Right ventricle myocardium inferior (tissue), 1 donor: Measurements from ENCODE around the gene AGPS. TPM values are rescaled to one million over a fixed set of nuclear protein-coding genes. Genes with fewer than 3 reads are reported as not detected.

Experiments
- ATAC-seq: fragments of 200-7000 bp; cut with Tn5 transposase; one replicate; pipeline ENCODE4 v1.9.1; 2020; ENCODE audit warnings: mild to moderate bottlenecking, moderate library complexity
- DNase-seq: peaks from one replicate; pipeline ENCODE4 v3.0.0; 2021; ENCODE audit errors: missing footprints
- intact Hi-C: fragments of 100-400 bp; cut with DNase I; formaldehyde crosslinking; loops from one replicate; pipeline ENCODE4 v1.11.0; 2022
- total RNA-seq: library from RNA; stranded (reverse); fragmentation: NEBNext Ultra II Directional; extraction: Animal tissue kit (Norgen Biotek cat#: 25700); gene quantifications from one replicate; pipeline ENCODE4 v1.2.1, GENCODE V29; 2021
- donor health status: DM: no; HTN: yes; CAD: no; lungs with severe emphysema.

AGPS gene
- total RNA-seq, 1 donor from 2014 or later: 32.3 TPM

GRCh38 chr2:177489719-177490301 is 97.2 kb downstream of the AGPS start:
- ATAC-seq (no peak), DNase-seq (no peak)

GRCh38 chr2:177495945-177496344 is 103.4 kb downstream of the AGPS start:
- intact Hi-C loops: no loop called here
- ATAC-seq (no peak), DNase-seq (no peak)

More at GRCh38 chr2:177489719-177490301, 97.2 kb downstream of the AGPS start:
- intact Hi-C loops: loop anchor here (2.0 to 5.0 kb wide), 3 partner anchors 107 to 267 kb away; no protein-coding TSS in a partner anchor

GRCh38 chr2:177496921-177497320 is 104.3 kb downstream of the AGPS start:
- ATAC-seq: no peak
- no peak for DNase-seq
- intact Hi-C loops: no loop called here

GRCh38 chr2:177501186-177501585 is 108.6 kb downstream of the AGPS start:
- DNase-seq (no peak), ATAC-seq (no peak)
- intact Hi-C loops: no loop called here

GRCh38 chr2:177506505-177506904 is 113.9 kb downstream of the AGPS start:
- DNase-seq: no peak
- intact Hi-C loops: no loop called here
- no peak for ATAC-seq

GRCh38 chr2:177506998-177507397 is 114.4 kb downstream of the AGPS start:
- intact Hi-C loops: no loop called here
- DNase-seq (no peak), ATAC-seq (no peak)

- no peak for ATAC-seq
- no peak for DNase-seq
- intact Hi-C loops: no loop called here
Observed at GRCh38 chr2:177516824-177517544, 124.4 kb downstream of the AGPS start.

GRCh38 chr2:177518754-177519153 is 126.2 kb downstream of the AGPS start:
- DNase-seq: no peak
- intact Hi-C loops: no loop called here
- ATAC-seq: no peak

- ATAC-seq (no peak), DNase-seq (no peak)
- intact Hi-C loops: no loop called here
Observed at GRCh38 chr2:177519534-177520115, 127.1 kb downstream of the AGPS start.

GRCh38 chr2:177520324-177520723 is 127.8 kb downstream of the AGPS start:
- DNase-seq (no peak), ATAC-seq (no peak)
- intact Hi-C loops: no loop called here

GRCh38 chr2:177523781-177524180 is 131.2 kb downstream of the AGPS start:
- ATAC-seq (no peak), DNase-seq (no peak)
- intact Hi-C loops: no loop called here

- intact Hi-C loops: no loop called here
- ATAC-seq: no peak
- no peak for DNase-seq
Observed at GRCh38 chr2:177525351-177525924, 132.9 kb downstream of the AGPS start.

GRCh38 chr2:177528351-177528933 is 135.9 kb downstream of the AGPS start:
- ATAC-seq (no peak), DNase-seq (no peak)
- intact Hi-C loops: no loop called here

- intact Hi-C loops: no loop called here
- DNase-seq: no peak
- ATAC-seq: no peak
Observed at GRCh38 chr2:177529166-177529565, 136.6 kb downstream of the AGPS start.

GRCh38 chr2:177530561-177530960 is 138.0 kb downstream of the AGPS start:
- intact Hi-C loops: no loop called here
- DNase-seq (no peak), ATAC-seq (no peak)

GRCh38 chr2:177531706-177532105 is 139.1 kb downstream of the AGPS start:
- ATAC-seq: no peak
- DNase-seq: no peak
- intact Hi-C loops: no loop called here

- DNase-seq: no peak
- intact Hi-C loops: no loop called here
- ATAC-seq: no peak
Observed at GRCh38 chr2:177532567-177532966, 140.0 kb downstream of the AGPS start.

GRCh38 chr2:177533253-177533652 is 140.7 kb downstream of the AGPS start:
- DNase-seq: no peak

GRCh38 chr2:177535000-177535399 is 142.4 kb downstream of the AGPS start:
- ATAC-seq (no peak), DNase-seq (no peak)
- intact Hi-C loops: no loop called here

More at GRCh38 chr2:177533253-177533652, 140.7 kb downstream of the AGPS start:
- intact Hi-C loops: no loop called here
- no peak for ATAC-seq
